ENCODE measurements around the gene UBE3B. TPM values are rescaled to one million over a fixed set of nuclear protein-coding genes. Genes with fewer than 3 reads are reported as not detected.
"Not testable (repeated sequence)": the region's sequence is repeated elsewhere in the genome, so short reads cannot be mapped to it uniquely, and the experiment has no call there.

The UBE3B gene
- total RNA-seq, 1 experiment from 2014 or later: 17.0 TPM

DNA sequence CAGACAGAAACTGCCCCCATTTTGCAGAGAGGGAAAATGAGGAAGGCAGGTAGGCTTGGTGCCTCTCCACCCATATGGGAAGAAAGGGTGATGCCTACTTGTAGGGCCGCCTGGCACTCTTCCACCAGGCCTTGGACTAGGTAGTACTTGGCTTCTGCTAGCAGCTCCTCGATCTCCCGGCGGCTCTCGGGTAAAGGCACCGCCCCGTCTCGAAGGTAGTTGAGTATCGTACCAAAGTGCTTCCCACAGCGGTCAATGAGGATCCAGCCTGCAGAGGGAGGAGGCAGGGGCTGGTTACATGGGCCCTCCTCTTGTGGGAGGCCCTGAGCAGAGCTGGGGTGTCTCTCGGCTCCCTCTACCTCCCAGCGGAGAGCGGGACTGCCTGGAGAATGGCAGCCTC is 16.9 kb upstream of the UBE3B start:
- no peak overlapping the region for H3K4me3 ChIP-seq (ENCODE audit: insufficient read depth, low read depth, low read length)
- H3K27me3 ChIP-seq (ENCODE audit: control insufficient read depth, insufficient read depth, low read length): no peaks in the 10 kb centered on the region
- peaks cover 24% of the 10 kb centered on the region for H3K36me3 ChIP-seq (replicated peaks; ENCODE audit: control insufficient read depth, insufficient read depth, low read length)
- peak; percentile 38 for DNase-seq

DNA sequence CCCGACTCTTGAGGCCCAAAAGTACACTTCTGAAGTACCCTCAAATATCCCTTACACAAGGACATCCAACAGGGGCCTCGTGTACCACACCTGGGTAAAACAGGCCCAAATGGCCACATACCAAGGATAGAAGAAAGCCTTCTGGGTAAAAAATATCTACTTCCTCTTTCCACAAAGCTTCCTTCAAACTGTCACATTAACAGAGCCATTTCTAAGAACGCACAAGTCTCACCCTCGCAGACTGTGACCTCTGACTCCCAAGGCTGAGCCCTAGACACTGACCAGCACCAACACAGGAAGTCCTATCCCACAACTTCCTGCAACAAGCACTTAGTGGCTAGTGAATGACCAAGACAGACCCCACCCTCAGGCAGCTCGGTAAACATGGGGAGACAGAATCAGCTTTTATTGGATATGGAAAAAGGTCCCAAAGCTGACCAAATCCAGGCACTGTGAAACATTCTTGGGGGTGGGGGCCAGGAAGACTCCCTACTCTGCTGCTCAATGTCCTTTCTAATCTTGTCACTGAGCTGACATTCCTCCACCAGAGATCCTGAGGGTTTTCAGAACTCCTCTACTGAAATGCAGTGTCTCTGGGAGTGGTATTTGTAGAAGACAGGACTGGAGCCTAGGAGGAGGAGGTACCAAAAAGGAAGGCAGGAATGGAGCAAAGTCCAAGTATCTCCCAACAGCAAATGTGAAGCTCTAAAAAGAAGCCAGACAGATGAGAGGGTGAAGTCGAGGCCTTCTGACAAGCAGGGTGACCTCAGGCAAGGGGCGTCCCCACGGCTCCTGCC is 16.2 kb upstream of the UBE3B start:
- Histone ChIP-seq H3K27me3 (ENCODE audit: control insufficient read depth, insufficient read depth, low read length) (no peaks in the 10 kb centered on the region), H3K36me3 (replicated peaks; ENCODE audit: control insufficient read depth, insufficient read depth, low read length) (peaks cover 19% of the 10 kb centered on the region), H3K4me3 (ENCODE audit: insufficient read depth, low read depth, low read length) (no peak overlapping the region)
- no peak for DNase-seq

GRCh38 chr12:109461846-109462756 is 15.3 kb upstream of the UBE3B start:
- H3K4me3 ChIP-seq (ENCODE audit: insufficient read depth, low read depth, low read length): no peak overlapping the region
- peak; percentile 51 for DNase-seq
- peaks cover 13% of the 10 kb centered on the region for H3K36me3 ChIP-seq (replicated peaks; ENCODE audit: control insufficient read depth, insufficient read depth, low read length)
- H3K27me3 ChIP-seq (ENCODE audit: control insufficient read depth, insufficient read depth, low read length): no peaks in the 10 kb centered on the region

GRCh38 chr12:109462868-109463692 is 14.4 kb upstream of the UBE3B start:
- H3K36me3 ChIP-seq (replicated peaks; ENCODE audit: control insufficient read depth, insufficient read depth, low read length): peaks cover 8% of the 10 kb centered on the region
- DNase-seq: peak; percentile 48
- H3K27me3 ChIP-seq (ENCODE audit: control insufficient read depth, insufficient read depth, low read length): no peaks in the 10 kb centered on the region
- no peak overlapping the region for H3K4me3 ChIP-seq (ENCODE audit: insufficient read depth, low read depth, low read length)

- Histone ChIP-seq H3K36me3 (replicated peaks; ENCODE audit: control insufficient read depth, insufficient read depth, low read length) (peaks cover 8% of the 10 kb centered on the region), H3K4me3 (ENCODE audit: insufficient read depth, low read depth, low read length) (no peak overlapping the region)
- DNase-seq: peak; percentile 48
Observed at GRCh38 chr12:109463756-109464155, 13.7 kb upstream of the UBE3B start.

GRCh38 chr12:109464642-109465351 is 12.6 kb upstream of the UBE3B start:
- H3K4me3 ChIP-seq (ENCODE audit: insufficient read depth, low read depth, low read length): no peak overlapping the region
- H3K36me3 ChIP-seq (replicated peaks; ENCODE audit: control insufficient read depth, insufficient read depth, low read length): peaks cover 13% of the 10 kb centered on the region
- DNase-seq: no peak

More at GRCh38 chr12:109463756-109464155, 13.7 kb upstream of the UBE3B start:
- H3K27me3 ChIP-seq (ENCODE audit: control insufficient read depth, insufficient read depth, low read length): no peaks in the 10 kb centered on the region

GRCh38 chr12:109466305-109466704 is 11.1 kb upstream of the UBE3B start:
- no peak for DNase-seq
- Histone ChIP-seq H3K36me3 (replicated peaks; ENCODE audit: control insufficient read depth, insufficient read depth, low read length) (peaks cover 9% of the 10 kb centered on the region), H3K4me3 (ENCODE audit: insufficient read depth, low read depth, low read length) (no peak overlapping the region), H3K27me3 (ENCODE audit: control insufficient read depth, insufficient read depth, low read length) (no peaks in the 10 kb centered on the region)

More at GRCh38 chr12:109464642-109465351, 12.6 kb upstream of the UBE3B start:
- no peaks in the 10 kb centered on the region for H3K27me3 ChIP-seq (ENCODE audit: control insufficient read depth, insufficient read depth, low read length)

GRCh38 chr12:109466821-109467220 is 10.6 kb upstream of the UBE3B start:
- Histone ChIP-seq H3K36me3 (replicated peaks; ENCODE audit: control insufficient read depth, insufficient read depth, low read length) (peaks cover 9% of the 10 kb centered on the region), H3K4me3 (ENCODE audit: insufficient read depth, low read depth, low read length) (no peak overlapping the region)

DNA sequence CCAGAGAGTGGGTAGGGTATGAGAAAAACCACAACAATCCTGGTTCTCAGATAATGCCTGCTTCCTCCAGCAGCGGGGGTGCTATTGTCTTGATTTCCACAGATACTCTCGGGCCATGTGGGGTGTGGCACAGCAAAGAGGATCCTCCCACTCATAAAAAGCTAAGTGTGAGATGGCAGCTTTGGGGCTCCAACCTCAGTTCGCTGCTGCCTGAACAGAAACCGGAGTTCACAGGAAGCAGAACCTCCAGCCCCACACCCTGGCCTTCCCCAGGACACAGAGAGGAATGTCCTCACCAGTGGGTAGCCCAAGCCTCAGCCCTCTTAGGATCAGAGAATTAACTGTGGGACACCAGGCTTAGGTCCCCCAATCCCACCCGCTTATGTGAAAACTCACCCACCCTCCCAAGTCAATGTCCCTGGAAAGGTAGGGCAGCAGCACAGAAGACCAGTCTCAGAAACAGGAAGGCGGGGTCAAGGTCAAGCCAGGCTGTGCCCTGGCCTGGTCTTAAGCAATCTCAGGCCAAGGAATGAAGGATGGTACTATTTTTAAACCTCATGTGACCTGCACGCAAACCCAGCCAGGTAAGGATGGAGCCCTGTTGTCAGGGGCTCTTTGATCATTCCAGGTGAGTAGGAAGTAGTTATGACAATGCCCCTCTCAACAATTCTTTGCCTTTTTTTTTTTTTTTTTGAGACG is 9.3 kb upstream of the UBE3B start:
- no peak for DNase-seq
- H3K36me3 ChIP-seq (replicated peaks; ENCODE audit: control insufficient read depth, insufficient read depth, low read length): peaks cover 9% of the 10 kb centered on the region
- no peak overlapping the region for H3K4me3 ChIP-seq (ENCODE audit: insufficient read depth, low read depth, low read length)
- no peaks in the 10 kb centered on the region for H3K27me3 ChIP-seq (ENCODE audit: control insufficient read depth, insufficient read depth, low read length)

More at GRCh38 chr12:109466821-109467220, 10.6 kb upstream of the UBE3B start:
- no peak for DNase-seq
- no peaks in the 10 kb centered on the region for H3K27me3 ChIP-seq (ENCODE audit: control insufficient read depth, insufficient read depth, low read length)

DNA sequence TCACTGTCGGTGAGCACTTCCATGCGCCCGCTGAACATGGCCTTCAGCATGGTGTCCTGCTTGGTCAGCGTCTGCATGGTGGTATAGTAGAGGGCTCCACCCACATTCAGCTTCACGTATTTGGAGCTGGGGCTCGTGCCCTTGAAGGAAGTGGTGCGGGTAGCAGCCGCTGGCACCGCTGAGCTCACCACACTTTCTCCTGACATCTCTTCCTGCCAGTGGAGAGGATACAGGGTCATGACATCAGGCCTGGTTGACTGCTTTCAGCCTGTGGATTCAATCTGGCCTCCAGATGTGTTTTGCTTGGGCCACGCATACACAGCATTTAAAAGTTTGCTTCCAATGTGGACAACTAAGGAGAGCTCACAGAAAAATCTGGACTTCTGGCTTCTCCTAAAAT is 7.9 kb upstream of the UBE3B start:
- Histone ChIP-seq H3K27me3 (ENCODE audit: control insufficient read depth, insufficient read depth, low read length) (no peaks in the 10 kb centered on the region), H3K36me3 (replicated peaks; ENCODE audit: control insufficient read depth, insufficient read depth, low read length) (peaks cover 9% of the 10 kb centered on the region), H3K4me3 (ENCODE audit: insufficient read depth, low read depth, low read length) (no peak overlapping the region)
- DNase-seq: no peak

- Histone ChIP-seq H3K4me3 (ENCODE audit: insufficient read depth, low read depth, low read length) (no peak overlapping the region), H3K36me3 (replicated peaks; ENCODE audit: control insufficient read depth, insufficient read depth, low read length) (peaks cover 6% of the 10 kb centered on the region), H3K27me3 (ENCODE audit: control insufficient read depth, insufficient read depth, low read length) (no peaks in the 10 kb centered on the region)
- DNase-seq: no peak
Observed at GRCh38 chr12:109473006-109473405, 4.4 kb upstream of the UBE3B start.

DNA sequence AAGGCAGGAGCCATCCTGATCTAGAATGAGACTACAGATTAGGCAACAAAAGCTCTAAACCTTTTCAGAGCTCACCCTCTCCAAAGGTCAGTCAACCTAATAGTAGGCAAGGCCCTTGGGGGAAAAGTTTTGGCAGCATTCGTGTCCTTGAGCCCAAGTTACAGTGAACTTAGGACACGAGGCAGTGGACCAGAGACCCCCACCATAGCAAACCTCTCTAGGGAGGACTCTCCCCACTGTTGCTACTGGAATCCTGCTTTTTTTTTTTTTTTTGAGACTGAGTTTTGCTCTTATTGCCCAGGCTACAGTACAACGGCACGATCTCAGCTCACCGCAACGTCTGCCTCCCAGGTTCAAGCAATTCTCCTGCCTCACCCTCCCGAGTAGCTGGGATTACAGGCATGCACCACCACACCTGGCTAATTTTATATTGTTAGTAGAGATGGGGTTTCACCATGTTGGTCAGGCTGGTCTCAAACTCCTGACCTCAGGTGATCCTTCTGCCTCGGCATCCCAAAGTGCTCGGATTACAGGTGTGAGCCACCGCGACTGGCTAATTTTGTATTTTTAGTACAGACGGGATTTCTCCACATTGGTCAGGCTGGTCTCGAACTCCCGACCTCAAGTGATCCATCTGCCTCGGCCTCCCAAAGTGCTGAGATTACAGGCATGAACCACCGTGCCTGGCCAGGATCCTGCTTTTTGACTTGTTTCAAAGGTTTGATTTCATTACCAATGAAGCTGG is 3.7 kb upstream of the UBE3B start:
- H3K4me3 ChIP-seq (ENCODE audit: insufficient read depth, low read depth, low read length); H3K27me3 ChIP-seq (ENCODE audit: control insufficient read depth, insufficient read depth, low read length); H3K36me3 ChIP-seq (replicated peaks; ENCODE audit: control insufficient read depth, insufficient read depth, low read length); DNase-seq: not testable (repeated sequence)

- H3K36me3 ChIP-seq (replicated peaks; ENCODE audit: control insufficient read depth, insufficient read depth, low read length): no peaks in the 10 kb centered on the region; the same call in 1 of the 2 replicates
- no peak for DNase-seq
- H3K4me3 ChIP-seq (ENCODE audit: insufficient read depth, low read depth, low read length): no peak overlapping the region
- H3K27me3 ChIP-seq (ENCODE audit: control insufficient read depth, insufficient read depth, low read length): no peaks in the 10 kb centered on the region
Observed at GRCh38 chr12:109475121-109475520, 2.3 kb upstream of the UBE3B start.

Data from H7 (cell line).